Osteoblast (primary cell): ENCODE results near the gene SIDT1. TPM values are rescaled to one million over a fixed set of nuclear protein-coding genes. Genes with fewer than 3 reads are reported as not detected.
A peak's percentile ranks its signal among the peaks of the same experiment; 100 is the strongest.

Experiments used
- DNase-seq: peaks from one replicate; pipeline ENCODE4 v3.0.0; 2011; ENCODE audit warnings: low spot score, mixed read lengths; ENCODE audit not compliant: insufficient read length; ENCODE audit errors: missing footprints
- H2AFZ ChIP-seq: 2 replicates; pipeline ENCODE4 v1.6.0; 2011; ENCODE audit warnings: mild to moderate bottlenecking, low read length
- H3K27ac ChIP-seq: 2 replicates; pipeline ENCODE4 v1.5.1; 2011; ENCODE audit warnings: mild to moderate bottlenecking, low read depth, low read length, moderate library complexity
- H3K27me3 ChIP-seq: 2 replicates; pipeline ENCODE4 v1.6.0; 2012; ENCODE audit warnings: mild to moderate bottlenecking, control low read depth, inconsistent platforms, low read length, moderate library complexity; ENCODE audit not compliant: insufficient read depth
- H3K36me3 ChIP-seq: 2 replicates; pipeline ENCODE4 v1.5.1; 2011; ENCODE audit warnings: mild to moderate bottlenecking, low read length, control low read depth, moderate library complexity; ENCODE audit not compliant: insufficient read depth
- H3K4me1 ChIP-seq: 2 replicates; pipeline ENCODE4 v1.5.1; 2011; ENCODE audit warnings: mild to moderate bottlenecking, low read length, control low read depth, moderate library complexity; ENCODE audit not compliant: insufficient read depth
- H3K4me2 ChIP-seq: 2 replicates; pipeline ENCODE4 v1.6.0; 2011; ENCODE audit warnings: mild to moderate bottlenecking, low read length; ENCODE audit not compliant: insufficient read depth
- H3K4me3 ChIP-seq: fragments of 200-600 bp; sonication (generic); 3 replicates; pipeline ENCODE4 v1.5.1; 2012; ENCODE audit warnings: mild to moderate bottlenecking, low read length, inconsistent platforms; ENCODE audit not compliant: insufficient read depth
- H3K79me2 ChIP-seq: 2 replicates; pipeline ENCODE4 v1.6.0; 2012; ENCODE audit warnings: mild to moderate bottlenecking, low read length, control low read depth, inconsistent platforms; ENCODE audit not compliant: insufficient read depth
- H3K9me3 ChIP-seq: 2 replicates; pipeline ENCODE4 v1.5.1; 2011; ENCODE audit warnings: low read depth, low read length, control low read depth
- H4K20me1 ChIP-seq: 2 replicates; pipeline ENCODE4 v1.6.0; 2012; ENCODE audit warnings: mild to moderate bottlenecking, low read length, control low read depth; ENCODE audit not compliant: insufficient read depth
- CTCF ChIP-seq: IDR thresholded peaks from 2 replicates; pipeline ENCODE4 v1.5.1; 2011; ENCODE audit warnings: mild to moderate bottlenecking, low read depth, low read length, moderate library complexity; ENCODE audit errors: extremely low read depth
- total RNA-seq: library from RNA; depleted of rRNA; stranded (reverse); fragments of >200 nt; gene quantifications from 2 replicates; pipeline ENCODE4 v1.2.3, GENCODE V29; 2012

Gene SIDT1
- total RNA-seq, 1 donor = under 0.01 TPM

- no peak for DNase-seq
- Histone ChIP-seq H3K9me3 (no peaks in the 10 kb centered on the region), H3K27me3 (peaks cover 3% of the 10 kb centered on the region), H3K36me3 (no peaks in the 10 kb centered on the region), H3K4me1 (no peaks in the 10 kb centered on the region), H3K4me3 (no peak overlapping the region), H3K79me2 (no peaks in the 10 kb centered on the region), H3K4me2 (no peak overlapping the region), H2AFZ (no peak overlapping the region), H4K20me1 (no peaks in the 10 kb centered on the region), H3K27ac (no peak overlapping the region)
- TF ChIP-seq CTCF = no peak
These were observed 74.9 kb downstream of the SIDT1 start for GRCh38 chr3:113607219-113607596.

- Histone ChIP-seq H2AFZ (peak overlapping the region; percentile 54), H3K27ac (no peak overlapping the region), H3K36me3 (no peaks in the 10 kb centered on the region), H3K79me2 (no peaks in the 10 kb centered on the region), H3K4me1 (no peaks in the 10 kb centered on the region), H3K4me2 (no peak overlapping the region), H3K4me3 (no peak overlapping the region), H3K9me3 (no peaks in the 10 kb centered on the region), H4K20me1 (no peaks in the 10 kb centered on the region), H3K27me3 (peaks cover 8% of the 10 kb centered on the region)
- no peak for DNase-seq
- no peak for TF ChIP-seq CTCF
These were observed 82.0 kb downstream of the SIDT1 start for GRCh38 chr3:113614402-113614801.

- Histone ChIP-seq H3K9me3 (no peaks in the 10 kb centered on the region), H2AFZ (no peak overlapping the region), H3K79me2 (no peaks in the 10 kb centered on the region), H3K36me3 (no peaks in the 10 kb centered on the region), H3K4me1 (no peaks in the 10 kb centered on the region), H3K4me3 (no peak overlapping the region), H3K4me2 (no peak overlapping the region), H4K20me1 (no peaks in the 10 kb centered on the region), H3K27ac (no peak overlapping the region), H3K27me3 (peaks cover 7% of the 10 kb centered on the region)
- DNase-seq = no peak
- no peak for TF ChIP-seq CTCF
These were observed 83.6 kb downstream of the SIDT1 start for GRCh38 chr3:113615976-113616375.

GRCh38 chr3:113617726-113618125 is 85.4 kb downstream of the SIDT1 start:
- Histone ChIP-seq H2AFZ (no peak overlapping the region), H3K27ac (no peak overlapping the region), H3K36me3 (no peaks in the 10 kb centered on the region), H3K4me2 (no peak overlapping the region), H3K4me1 (no peaks in the 10 kb centered on the region), H3K9me3 (no peaks in the 10 kb centered on the region), H4K20me1 (no peaks in the 10 kb centered on the region), H3K79me2 (no peaks in the 10 kb centered on the region), H3K27me3 (peaks cover 7% of the 10 kb centered on the region), H3K4me3 (no peak overlapping the region)
- no peak for TF ChIP-seq CTCF
- DNase-seq = no peak
